Upper lobe of right lung (tissue), 1 donor: Measurements from ENCODE around the gene SHISA3. TPM values are rescaled to one million over a fixed set of nuclear protein-coding genes. Genes with fewer than 3 reads are reported as not detected.

Experiments used
- ATAC-seq: fragments of 200-7000 bp; cut with Tn5 transposase; one replicate; pipeline ENCODE4 v1.9.1; 2020; ENCODE audit warnings: mild to moderate bottlenecking, moderate library complexity
- DNase-seq: peaks from one replicate; pipeline ENCODE4 v3.0.0-alpha.2; 2020
- H3K27ac ChIP-seq: fragments of 200-600 bp; one replicate; pipeline ENCODE4 v1.8.0; 2022
- H3K27me3 ChIP-seq: fragments of 200-600 bp; one replicate; pipeline ENCODE4 v1.8.0; 2022; ENCODE audit warnings: mild to moderate bottlenecking
- H3K36me3 ChIP-seq: fragments of 200-600 bp; one replicate; pipeline ENCODE4 v1.8.0; 2022
- H3K4me1 ChIP-seq: fragments of 200-600 bp; one replicate; pipeline ENCODE4 v1.8.0; 2022
- H3K4me3 ChIP-seq: fragments of 200-600 bp; one replicate; pipeline ENCODE4 v1.8.0; 2022; ENCODE audit warnings: mild to moderate bottlenecking
- H3K9me3 ChIP-seq: fragments of 200-600 bp; one replicate; pipeline ENCODE4 v1.8.0; 2022
- CTCF ChIP-seq: fragments of 200-600 bp; IDR thresholded peaks from one replicate; pipeline ENCODE4 v1.8.0; 2022; ENCODE audit warnings: antibody characterized with exemption
- intact Hi-C: fragments of 100-400 bp; cut with DNase I; formaldehyde crosslinking; loops from one replicate; pipeline ENCODE4 v1.11.0; 2022
- total RNA-seq: library from RNA; stranded (reverse); fragmentation: NEBNext Ultra II Directional; extraction: Animal tissue kit (Norgen Biotek cat#: 25700); gene quantifications from one replicate; pipeline ENCODE4 v1.2.1, GENCODE V29; 2021
- donor health status: DM: no; HTN: yes; CAD: no; lungs with severe emphysema.

SHISA3 gene
- total RNA-seq, 1 donor from 2014 or later = 5.8 TPM

- H3K27ac ChIP-seq = no peak overlapping the region
- no peak for TF ChIP-seq CTCF
- DNase-seq (no peak), ATAC-seq (no peak)
- intact Hi-C loops = no loop called here
- no peaks in the 10 kb centered on the region for H3K27me3 ChIP-seq
- no peak overlapping the region for H3K4me3 ChIP-seq
- H3K9me3 ChIP-seq = no peaks in the 10 kb centered on the region
- no peaks in the 10 kb centered on the region for H3K4me1 ChIP-seq
- H3K36me3 ChIP-seq = peaks cover 11% of the 10 kb centered on the region
These were observed 30.7 kb downstream of the SHISA3 start for GRCh38 chr4:42428036-42428435.

GRCh38 chr4:42436928-42437565, 39.8 kb downstream of the SHISA3 start:
- H3K36me3 ChIP-seq = peaks cover 8% of the 10 kb centered on the region
- DNase-seq = no peak
- TF ChIP-seq CTCF = no peak

GRCh38 chr4:42440083-42440482, 42.8 kb downstream of the SHISA3 start:
- Histone ChIP-seq H3K4me1 (no peaks in the 10 kb centered on the region), H3K27me3 (no peaks in the 10 kb centered on the region), H3K36me3 (peaks cover 16% of the 10 kb centered on the region), H3K27ac (no peak overlapping the region), H3K9me3 (no peaks in the 10 kb centered on the region), H3K4me3 (no peak overlapping the region)
- TF ChIP-seq CTCF = no peak
- DNase-seq (no peak), ATAC-seq (no peak)
- intact Hi-C loops = no loop called here

More at GRCh38 chr4:42436928-42437565, 39.8 kb downstream of the SHISA3 start:
- no peaks in the 10 kb centered on the region for H3K27me3 ChIP-seq
- intact Hi-C loops = no loop called here
- H3K27ac ChIP-seq = no peak overlapping the region
- no peak overlapping the region for H3K4me3 ChIP-seq
- no peaks in the 10 kb centered on the region for H3K9me3 ChIP-seq
- no peak for ATAC-seq
- H3K4me1 ChIP-seq = no peaks in the 10 kb centered on the region

- ATAC-seq (no peak), DNase-seq (no peak)
- intact Hi-C loops = no loop called here
- Histone ChIP-seq H3K36me3 (peaks cover 16% of the 10 kb centered on the region), H3K27me3 (no peaks in the 10 kb centered on the region), H3K27ac (no peak overlapping the region), H3K9me3 (no peaks in the 10 kb centered on the region), H3K4me1 (no peaks in the 10 kb centered on the region), H3K4me3 (no peak overlapping the region)
- TF ChIP-seq CTCF = no peak
These were observed 45.3 kb downstream of the SHISA3 start for GRCh38 chr4:42442601-42443000.

- no peak for TF ChIP-seq CTCF
- Histone ChIP-seq H3K27ac (no peak overlapping the region), H3K36me3 (peaks cover 16% of the 10 kb centered on the region), H3K4me1 (no peaks in the 10 kb centered on the region), H3K27me3 (no peaks in the 10 kb centered on the region), H3K9me3 (no peaks in the 10 kb centered on the region), H3K4me3 (no peak overlapping the region)
- DNase-seq (no peak), ATAC-seq (no peak)
- intact Hi-C loops = no loop called here
These were observed 47.8 kb downstream of the SHISA3 start for GRCh38 chr4:42445038-42445437.

GRCh38 chr4:42446823-42447222, 49.5 kb downstream of the SHISA3 start:
- intact Hi-C loops = no loop called here
- Histone ChIP-seq H3K27me3 (no peaks in the 10 kb centered on the region), H3K36me3 (peaks cover 16% of the 10 kb centered on the region), H3K4me3 (no peak overlapping the region), H3K27ac (no peak overlapping the region), H3K4me1 (no peaks in the 10 kb centered on the region), H3K9me3 (no peaks in the 10 kb centered on the region)
- ATAC-seq = no peak
- TF ChIP-seq CTCF = no peak
- no peak for DNase-seq
